CD1c-positive myeloid dendritic cell (primary cell): ENCODE results near the gene GPATCH1.

ENCODE experiments used
- DNase-seq: peaks from one replicate; pipeline ENCODE4 v3.0.0-alpha.2; 2016; ENCODE audit errors: extremely low spot score

Gene GPATCH1

DNA sequence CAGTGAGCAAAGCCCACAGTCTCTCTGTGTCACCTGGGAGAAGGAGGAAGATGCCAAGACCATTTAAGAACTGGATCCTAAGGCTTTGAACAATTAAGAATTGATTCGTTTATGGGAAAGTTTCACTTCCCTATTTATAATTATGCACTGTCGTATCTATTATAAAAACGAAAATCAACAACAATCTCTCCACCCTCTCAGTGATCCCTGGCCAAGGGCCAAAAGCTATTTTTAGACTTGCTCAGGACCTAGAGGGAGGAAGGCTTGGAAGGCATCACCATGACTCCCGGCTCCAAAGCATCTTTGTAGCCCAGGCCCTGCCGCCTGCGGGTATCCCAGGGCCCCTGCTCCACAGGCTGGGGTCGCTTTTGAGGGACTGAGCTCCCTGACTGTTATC, 17.6 kb upstream of the GPATCH1 start:
- peak; percentile 17 for DNase-seq

DNA sequence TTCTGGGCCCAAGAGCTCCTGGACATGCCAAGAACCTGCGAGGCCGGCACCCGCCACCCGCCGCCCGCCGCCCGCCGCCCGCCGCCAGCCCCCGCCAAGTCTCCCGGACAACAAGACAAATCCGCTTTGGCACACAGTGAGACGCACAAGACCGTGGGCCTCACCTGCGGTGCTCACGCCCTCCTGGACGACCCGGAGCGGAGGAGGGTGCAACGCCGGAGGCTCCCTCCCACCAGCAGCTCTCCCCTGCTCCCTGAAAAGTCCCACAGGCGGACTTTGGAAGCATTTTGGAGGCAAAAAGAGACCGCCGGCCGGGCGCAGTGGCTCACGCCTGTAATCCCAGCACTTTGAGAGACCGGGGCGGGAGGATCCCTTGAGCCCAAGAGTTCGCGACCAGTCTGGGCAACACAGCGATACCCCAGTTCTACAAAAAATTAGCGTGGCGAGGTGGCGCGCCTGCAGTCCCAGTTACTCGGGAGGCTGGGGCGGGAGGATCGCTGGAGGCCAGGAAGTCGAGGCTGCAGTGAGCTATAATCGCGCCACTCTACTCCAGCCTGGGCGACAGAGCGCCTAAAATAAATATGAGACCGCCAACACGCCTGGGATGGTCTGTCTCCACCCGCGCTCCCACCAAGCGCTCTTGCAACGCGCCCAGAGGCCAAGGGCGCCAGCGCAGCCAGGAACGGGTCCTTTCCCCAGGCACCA, 17.1 kb upstream of the GPATCH1 start:
- no peak for DNase-seq

DNA sequence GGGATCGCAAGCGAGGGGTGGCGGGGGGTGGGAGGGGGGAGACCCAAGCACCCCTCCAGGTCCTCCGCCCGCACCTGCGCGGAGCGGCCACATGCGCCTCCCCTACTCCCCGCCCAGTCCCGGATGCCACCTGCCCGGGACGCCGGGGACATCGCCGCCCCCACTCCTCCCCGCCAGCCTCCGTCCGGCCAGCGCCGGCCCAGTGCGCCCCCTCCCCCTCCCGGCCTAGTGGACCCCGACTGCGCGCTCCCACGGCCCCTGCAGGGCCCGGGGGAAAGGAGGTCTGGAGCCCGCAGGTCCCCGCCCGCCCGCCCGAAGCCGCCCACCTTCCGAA, 16.6 kb upstream of the GPATCH1 start:
- DNase-seq = no peak

DNA sequence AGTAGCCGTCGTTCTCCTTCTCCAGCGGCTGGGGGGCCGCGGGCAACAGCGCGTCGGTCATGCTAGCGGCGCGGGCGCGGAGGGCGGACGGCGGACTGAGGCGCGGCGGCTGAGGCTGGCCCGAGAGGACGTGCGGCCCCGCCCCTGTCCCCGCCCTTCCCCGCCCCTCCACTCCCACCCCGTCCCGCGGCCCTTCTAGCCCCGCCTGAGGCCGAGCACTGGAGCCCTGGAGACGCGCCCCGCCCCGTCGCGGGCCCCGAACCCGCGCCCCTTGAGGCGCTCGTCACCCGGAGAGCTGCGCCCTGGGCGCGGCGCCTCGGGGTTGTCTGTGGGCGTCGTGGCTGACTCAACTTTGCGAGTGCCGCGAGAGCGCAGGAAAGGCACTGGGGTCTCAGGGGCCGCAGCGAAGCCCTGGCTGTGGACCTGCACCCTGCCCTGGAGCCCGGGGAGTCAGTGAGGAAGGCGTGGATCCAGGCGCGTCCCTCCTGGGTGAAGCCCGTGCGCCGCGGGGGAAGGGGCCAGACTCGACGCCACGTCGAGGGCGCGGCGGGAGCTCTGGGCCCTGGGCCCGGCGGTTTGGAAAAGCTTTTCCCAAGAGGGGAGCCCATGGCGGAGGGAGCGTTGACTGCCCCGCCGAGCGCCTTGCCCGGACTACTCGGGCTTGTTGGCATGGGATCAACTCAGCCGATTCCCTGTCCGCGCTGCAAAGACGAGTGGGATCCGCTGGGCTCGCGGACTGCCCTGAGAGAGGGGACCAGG, 16.0 kb upstream of the GPATCH1 start, which contains the start of gene RHPN2:
TSS of gene RHPN2 (minus strand) at position 97 of the 759 bp plus-strand sequence. CDS start at position 61, 36 bp downstream.
- DNase-seq = peak; percentile 40

DNA sequence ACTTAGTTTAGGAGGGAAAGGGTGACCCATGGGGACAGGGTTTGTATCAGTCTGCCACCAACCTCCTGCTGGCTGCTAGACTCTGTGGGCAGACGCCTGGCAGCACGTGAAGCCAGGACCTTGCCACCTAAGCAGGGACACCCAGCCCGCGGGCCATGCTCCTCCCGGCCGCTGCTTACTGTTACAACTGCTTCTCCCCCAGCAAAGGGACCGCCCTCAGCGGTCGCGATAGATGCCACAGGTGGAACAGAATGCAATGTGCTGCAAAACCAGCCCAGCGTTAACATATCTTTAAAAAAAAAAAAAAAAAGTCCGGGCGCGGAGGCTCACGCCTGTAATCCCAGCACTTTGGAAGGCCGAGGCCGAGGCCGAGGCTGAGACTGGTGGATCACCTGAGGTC, 14.4 kb upstream of the GPATCH1 start:
- no peak for DNase-seq

DNA sequence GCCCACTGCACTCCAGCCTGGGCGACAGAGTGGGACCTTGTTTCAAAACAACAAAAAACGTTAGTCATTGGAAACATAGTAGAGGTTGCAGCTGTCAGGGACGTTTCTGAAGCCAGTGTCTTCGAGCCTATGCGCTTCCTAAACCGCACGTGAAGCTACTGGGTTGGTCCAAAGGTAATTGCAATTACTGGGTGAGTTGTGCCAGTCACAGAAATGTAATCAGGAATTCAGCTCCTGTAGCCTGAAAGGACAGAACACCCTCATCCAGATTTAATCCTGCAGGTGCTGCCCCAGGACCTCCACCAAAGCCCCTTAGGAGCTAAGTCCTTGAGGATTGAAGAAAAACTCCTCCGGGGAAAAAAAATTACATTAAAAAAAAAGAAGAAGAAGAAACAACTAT, 13.9 kb upstream of the GPATCH1 start:
- DNase-seq = no peak

DNA sequence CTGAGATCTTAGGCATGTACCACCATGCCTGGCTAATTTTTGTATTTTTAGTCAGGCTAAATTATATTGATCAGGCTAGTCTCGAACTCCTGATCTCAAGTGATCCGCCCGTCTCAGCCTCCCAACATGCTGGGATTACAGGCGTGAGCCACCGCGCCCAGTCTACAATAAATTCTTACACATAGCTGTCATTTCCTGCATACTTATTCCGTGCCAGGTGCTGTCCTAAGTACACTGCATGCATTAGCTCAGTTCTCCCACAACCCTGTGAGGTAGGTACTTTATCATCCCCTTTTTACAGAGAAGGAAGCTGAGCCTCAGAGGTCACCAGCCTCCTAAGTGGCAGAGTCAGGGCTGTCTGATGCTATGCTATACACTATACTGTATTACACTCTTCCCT, 9.1 kb upstream of the GPATCH1 start:
- no peak for DNase-seq

DNA sequence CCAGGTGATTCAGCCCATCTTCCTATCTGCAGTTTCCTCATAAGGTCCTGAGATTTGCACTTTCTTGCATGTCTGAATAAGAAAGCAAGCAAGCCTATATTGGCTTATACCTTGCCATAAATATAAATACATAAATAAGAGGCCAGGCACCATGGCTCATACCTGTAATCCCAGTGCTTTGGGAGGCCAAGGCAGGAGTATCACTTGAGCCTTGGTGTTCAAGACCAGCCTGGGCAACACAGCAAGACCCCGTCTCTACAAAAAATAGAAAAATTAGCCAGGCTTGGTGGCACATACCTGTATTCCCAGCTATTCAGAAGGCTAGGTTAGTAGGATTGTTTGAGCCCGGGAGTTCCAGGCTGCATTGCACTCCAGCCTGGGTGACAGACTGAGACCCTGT, 5.5 kb upstream of the GPATCH1 start:
- no peak for DNase-seq

DNA sequence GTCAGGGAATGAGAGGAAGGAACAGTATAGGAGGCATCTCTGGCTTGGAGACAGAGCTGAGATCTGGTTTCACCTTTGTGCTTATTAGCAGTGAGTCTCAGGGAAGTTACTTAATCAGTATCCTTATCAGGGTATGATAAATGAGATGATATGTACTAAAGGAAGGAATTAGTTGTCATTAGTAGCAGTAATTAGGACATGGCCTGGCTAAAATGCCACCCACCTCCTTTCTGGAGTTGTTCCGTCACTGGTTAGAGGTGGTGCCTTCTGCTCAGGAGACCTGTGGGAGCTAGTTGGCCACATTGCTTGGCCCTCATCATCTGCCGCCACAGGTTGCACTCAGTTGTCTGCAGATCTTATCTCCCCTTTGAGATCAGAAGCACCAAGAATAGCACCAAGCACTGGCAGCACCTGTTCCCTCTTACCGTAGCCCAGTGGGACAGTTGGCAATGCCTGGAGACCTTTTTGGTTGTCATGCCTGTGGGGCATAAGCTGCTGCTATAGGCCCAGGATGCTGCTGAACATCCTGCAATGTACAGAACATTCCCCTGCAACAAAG, 4.7 kb downstream of the GPATCH1 start:
- no peak for DNase-seq

DNA sequence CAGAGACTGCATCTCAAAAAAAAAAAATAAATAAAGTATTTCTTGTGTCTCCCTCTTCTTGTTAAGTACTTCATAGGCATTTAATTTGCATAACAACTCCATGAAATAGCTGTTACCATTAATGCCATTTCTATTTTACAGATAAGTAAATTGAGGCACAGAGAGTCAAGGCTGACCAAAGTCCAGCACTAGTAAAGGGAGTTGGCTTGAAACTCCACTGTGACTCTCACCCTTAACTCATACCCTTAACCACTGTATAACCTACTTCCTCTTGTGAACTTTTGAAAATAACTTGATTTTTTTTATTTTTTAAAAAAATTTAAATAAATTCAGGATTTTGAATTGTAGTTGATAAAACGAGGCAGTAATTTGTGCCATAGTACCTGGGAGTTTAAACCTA, 6.0 kb downstream of the GPATCH1 start:
- DNase-seq = no peak

DNA sequence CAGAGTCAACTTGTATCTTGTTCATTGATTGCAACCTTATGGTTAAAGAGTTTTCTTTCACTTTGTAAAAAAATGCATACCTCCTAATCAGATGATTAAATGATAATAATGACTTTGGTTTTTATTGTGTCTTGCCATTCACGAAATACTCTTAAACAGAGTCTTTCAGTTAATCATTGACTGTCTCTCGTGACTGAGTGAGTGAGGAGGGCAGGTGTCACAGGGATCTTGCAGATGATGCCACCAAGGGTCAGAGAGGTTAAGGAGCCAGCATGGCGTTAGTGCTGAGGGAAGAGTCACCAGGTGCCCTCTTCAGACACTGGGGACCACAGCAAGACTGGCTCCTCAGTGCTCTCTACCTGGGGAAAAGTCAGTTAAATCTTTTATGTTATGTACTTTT, 8.0 kb downstream of the GPATCH1 start:
- DNase-seq = no peak

DNA sequence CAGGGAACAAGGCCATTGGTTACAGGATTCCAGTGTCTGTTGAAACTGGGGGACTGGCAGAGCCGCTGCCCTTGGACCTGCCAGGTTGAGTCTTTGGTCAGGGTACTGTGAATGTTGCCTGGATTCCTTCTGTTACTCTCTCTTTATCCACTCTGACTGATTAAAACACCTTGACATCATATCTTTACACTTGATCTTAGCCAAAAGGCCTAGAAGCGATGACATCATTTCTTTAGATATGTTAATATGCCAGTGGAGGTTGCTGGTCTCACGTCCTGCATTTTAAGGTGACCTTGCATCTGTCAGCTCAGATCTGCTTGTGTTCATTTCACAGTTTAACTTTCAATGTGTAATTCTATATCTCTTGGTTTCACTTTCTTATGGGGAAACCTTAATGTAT, 9.2 kb downstream of the GPATCH1 start:
- no peak for DNase-seq

DNA sequence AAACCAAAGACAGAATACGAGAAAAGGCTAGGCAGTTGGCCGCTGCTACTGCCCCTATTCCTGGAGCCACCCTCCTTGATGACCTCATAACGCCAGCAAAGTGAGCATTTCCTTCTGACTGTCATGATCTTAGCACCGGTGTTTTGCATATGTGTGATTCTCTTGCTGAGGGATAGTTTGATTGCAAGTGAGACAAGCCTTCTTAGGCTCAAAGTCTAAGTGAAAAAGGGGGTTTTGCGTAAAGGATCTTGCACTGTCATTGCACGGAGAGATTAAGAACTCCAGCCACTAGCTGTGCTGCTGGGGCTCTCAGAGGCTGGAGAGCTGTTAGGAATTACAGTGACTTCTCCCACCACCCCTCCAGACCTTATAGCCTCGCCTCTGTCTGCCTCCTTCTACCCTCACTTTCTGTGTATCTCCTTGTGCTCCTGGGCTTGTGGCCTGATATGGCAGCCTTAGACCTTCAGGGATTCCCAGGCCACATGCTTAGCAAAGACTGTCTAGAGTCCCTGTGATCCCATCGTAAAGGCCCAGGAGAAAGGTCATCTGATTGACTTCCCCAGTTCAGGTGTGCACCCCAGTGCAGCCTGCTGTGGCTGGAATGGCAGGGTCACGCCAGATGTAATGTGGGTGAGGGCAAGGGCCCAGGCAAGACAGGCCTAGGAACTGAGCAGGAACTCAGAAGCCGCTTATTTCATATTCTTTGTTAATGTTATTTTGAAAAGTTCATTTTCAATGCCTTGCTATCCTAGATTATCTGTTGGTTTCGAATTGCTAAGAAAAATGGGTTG, 12.6 kb downstream of the GPATCH1 start:
- DNase-seq = no peak

DNA sequence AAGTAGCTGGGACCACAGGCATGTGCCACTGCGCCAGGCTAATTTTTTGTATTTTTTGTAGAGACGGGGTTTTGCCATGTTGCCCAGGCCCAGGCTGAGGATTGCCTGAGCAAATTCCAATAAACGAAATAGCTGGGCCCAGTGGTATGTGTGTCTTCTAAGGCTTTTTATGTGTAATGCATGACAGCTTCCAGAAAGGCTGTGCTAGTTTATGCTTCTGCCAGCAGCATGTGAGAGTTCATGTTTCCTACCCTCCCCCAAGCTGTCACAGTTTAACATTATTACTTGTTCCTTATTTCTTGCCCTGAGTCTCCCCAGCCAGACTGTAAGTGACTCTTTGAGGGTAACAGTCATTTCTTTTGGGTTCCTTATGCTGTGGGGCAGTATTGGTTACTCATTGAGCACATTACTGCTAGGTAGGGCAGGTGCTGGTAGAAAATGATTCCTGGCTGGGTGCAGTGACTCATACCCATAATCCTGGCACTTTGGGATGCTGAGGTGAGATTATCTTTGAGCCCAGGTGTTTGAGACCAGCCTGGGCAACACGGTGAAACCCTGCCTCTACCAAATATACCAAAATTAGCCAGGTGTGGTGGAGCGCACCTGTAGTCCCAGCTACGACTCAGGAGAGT, 13.6 kb downstream of the GPATCH1 start:
- DNase-seq = no peak

DNA sequence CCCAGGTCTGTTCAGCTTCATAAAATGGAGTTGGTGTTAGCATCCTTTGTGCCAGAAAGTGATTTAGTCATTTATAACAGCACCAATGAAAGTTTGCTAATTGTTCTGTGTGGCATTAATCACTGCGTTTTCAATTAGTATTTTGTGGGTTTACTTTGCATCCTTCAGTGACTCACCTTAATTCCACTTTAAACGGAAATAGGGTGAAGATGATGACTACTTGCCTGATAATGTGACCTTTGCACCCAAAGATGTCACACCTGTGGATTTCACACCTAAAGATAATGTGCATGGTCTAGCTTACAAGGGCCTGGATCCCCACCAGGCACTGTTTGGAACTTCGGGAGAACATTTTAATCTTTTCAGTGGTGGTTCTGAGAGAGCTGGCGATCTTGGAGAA, 15.0 kb downstream of the GPATCH1 start:
- DNase-seq = no peak

DNA sequence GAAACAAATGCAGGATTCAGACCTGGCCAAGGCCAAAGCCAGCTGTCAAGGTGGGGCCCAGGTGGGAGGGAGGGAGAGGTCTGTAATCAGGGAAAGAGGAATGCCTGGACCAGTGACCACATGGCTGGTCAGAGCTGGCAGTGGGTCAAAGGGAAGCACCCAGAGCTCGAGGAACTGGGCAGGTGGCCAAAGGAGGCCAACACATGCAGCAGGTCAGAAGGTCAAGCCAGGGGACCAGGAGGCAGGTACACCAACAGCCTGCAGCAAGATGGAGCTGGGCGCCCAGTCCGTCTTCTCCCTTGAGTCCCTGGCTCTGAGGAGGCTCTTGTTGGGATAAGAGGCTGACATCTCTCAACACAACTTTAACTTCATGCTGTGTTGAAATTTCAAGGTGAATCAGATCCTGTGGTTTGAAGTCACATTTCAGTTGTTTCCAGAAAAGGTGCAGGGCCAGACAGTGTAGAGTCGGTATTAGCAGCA, 17.1 kb downstream of the GPATCH1 start:
- no peak for DNase-seq

DNA sequence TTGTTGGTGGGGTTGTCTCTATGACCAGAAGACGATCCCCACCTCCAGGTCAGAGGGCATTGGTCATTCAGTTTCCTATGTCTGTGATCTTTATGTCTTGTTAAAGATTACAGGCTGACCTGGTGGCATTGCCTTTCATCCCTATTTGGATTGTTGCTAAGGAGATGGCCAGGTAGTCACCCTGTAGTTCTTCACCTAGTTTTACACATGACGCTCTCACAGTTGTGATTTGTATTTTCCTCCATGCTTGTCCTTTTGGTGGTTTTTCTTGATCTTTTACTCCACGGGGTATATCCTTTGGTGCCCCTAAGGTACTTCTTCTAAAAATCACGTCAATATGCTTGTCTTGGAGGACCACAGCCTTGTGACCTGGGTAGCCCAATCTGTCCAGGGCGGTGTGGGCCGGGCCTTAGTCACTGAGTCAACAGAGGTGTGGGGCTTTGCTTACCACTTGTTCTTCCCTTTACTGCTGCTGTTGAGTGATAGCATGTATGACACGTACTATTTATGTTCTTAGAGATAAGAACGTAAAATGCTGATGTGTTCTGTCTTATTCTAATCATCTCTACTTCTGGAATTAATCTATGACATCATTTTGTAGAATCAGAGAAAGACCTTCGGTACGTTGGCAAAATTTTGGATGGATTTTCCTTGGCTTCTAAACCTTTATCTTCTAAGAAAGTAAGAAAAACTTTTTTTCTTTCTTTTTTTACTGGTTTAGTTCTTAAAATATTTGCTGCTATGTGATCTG, 20.1 kb downstream of the GPATCH1 start:
- DNase-seq = no peak

DNA sequence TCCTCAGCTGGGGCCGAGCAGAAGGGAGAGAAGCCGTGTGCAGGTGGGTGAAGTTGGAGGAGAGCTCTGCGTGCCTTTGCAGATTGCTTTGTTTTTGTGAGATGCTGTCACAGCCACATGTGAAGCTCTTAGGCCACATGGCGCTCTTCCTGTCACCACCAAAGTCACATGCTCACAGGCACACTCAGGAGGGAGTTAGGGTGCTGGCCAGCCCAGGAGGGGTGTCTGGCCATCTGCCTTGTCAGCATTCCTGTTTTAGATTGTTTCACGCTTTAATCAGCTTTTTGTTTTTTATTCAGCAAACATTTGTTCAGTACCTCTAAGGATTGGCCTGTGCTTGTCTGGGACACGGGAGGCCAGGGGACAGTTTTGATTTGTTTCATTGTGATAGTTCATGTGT, 21.9 kb downstream of the GPATCH1 start:
- no peak for DNase-seq

DNA sequence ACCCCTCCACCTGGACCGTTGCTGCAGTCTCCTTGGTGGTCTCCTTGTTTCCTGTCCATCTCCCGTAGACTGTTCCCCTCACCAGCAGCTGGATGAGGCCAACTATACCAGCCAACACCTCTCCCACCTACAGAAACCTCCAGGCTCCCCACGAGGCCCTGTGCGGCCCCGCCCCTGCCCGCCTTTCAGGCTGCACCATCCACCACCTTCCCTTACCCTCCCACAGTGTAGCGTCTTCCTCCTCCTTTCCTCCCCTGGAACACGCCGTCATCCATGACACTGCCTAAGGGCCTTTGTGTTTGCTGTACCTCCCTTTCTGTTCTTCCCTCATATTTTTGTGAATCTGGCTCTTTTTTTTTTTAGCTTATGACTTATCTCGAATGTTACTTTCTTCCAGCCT, 27.2 kb downstream of the GPATCH1 start:
- no peak for DNase-seq

DNA sequence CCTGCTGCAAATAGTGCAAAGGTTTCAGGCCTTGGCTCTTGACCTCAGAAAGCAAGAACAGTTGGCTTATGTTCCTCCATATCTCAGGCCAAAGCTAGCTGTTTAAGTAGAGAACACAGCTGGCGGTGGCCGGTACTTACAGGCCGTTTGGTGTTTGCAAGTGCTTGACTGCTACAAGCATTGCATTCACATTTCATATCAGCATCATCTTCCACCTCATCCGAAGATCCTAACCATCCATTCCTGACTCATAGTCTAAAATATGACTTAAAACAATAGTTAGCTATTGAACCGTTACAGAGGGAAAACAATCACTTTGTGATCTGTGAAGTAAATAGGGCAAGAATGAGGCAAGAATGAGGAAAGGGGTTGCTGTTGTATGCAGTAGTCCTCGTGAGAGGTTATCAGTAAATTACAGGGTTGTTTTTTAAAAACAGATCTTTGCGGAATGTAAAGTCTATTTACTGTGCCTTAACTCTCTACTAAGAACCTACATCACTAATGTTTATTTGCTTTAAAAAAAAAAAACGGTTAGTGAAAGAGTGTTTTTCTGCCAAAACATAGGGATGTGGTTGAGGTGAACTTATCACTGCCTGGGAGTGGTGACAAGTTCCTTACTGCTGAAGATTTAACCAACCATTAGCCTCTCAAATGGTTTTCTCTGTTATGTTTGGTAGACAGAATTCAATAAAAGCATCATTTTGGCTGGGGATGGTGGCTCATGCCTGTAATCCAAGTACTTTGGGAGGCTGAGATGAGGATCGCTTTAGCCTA, 29.3 kb downstream of the GPATCH1 start:
- no peak for DNase-seq
